Upper lobe of left lung (tissue), 4 donors: Measurements from ENCODE around the gene CYS1.

Experiments used
- CTCF ChIP-seq, 6 experiments: fragments of 450-650 bp in 4 of 6; fragments of 200-600 bp in 2 of 6; sonication (generic) in 2 of 6; IDR thresholded peaks; one replicate each; pipeline ENCODE4 v1.5.1; 2016 to 2019; ENCODE audit warnings: antibody characterized with exemption in 6 of 6
- EP300 ChIP-seq, 4 donors: sonication (generic); formaldehyde crosslinking; IDR thresholded peaks; one replicate each; pipeline ENCODE4 v1.5.1; 2017; ENCODE audit warnings: antibody characterized with exemption in 4 of 4, control low read depth in 2 of 4
- POLR2A ChIP-seq, 4 donors: fragments of 450-650 bp; IDR thresholded peaks; one replicate each; pipeline ENCODE4 v1.5.1; 2016 to 2017; ENCODE audit warnings: antibody characterized with exemption in 4 of 4, mild to moderate bottlenecking in 2 of 4
- POLR2AphosphoS5 ChIP-seq, 2 donors: sonication (generic); formaldehyde crosslinking; IDR thresholded peaks; one replicate each; pipeline ENCODE4 v1.5.1; 2017; ENCODE audit warnings: antibody characterized with exemption in 2 of 2

GRCh38 chr2:10103179-10103578 lies 23.0 kb upstream of the CYS1 start:
- no peak for TF ChIP-seq CTCF (IDR thresholded peaks at IDR 0.05)
- TF ChIP-seq EP300 (IDR thresholded peaks at IDR 0.05), result no peak
- no peak for TF ChIP-seq POLR2A (IDR thresholded peaks at IDR 0.05)
- TF ChIP-seq POLR2AphosphoS5 (IDR thresholded peaks at IDR 0.05), result no peak
